ENCODE results near the gene CDH11.

CDH11 gene

DNA sequence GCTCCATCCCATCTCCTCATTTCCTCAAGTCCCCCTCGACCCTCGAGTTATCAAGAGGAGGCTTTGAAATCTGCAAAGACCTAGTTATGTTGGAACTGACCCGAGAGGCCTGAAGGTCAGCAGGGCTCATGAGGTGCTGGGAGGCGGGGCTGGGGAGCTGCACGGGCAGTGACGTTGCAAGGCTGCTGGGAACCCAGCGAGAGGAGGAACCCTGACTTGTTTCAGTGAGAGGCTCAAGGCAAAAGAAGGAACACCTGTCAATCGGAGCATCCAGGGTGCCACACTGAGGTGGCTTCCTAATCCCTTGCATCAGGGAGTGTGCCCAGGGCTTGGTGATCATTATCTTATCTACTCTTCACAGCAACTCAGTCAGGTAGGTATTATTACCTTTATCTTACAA is 86.9 kb downstream of the CDH11 start:
- no peak for DNase-seq (ENCODE audit: low read depth in 2 of 2)

GRCh38 chr16:65032387-65032786 is 89.5 kb downstream of the CDH11 start:
- DNase-seq (ENCODE audit: low read depth in 2 of 2): no peak

- no peak for DNase-seq (ENCODE audit: low read depth in 2 of 2)
Measured at GRCh38 chr16:65024767-65025178, 97.1 kb downstream of the CDH11 start.

- DNase-seq (ENCODE audit: low read depth in 2 of 2): no peak
Measured at GRCh38 chr16:65023802-65024201, 98.1 kb downstream of the CDH11 start.

GRCh38 chr16:65021852-65022595 is 99.8 kb downstream of the CDH11 start:
- DNase-seq (ENCODE audit: low read depth in 2 of 2): no peak

DNA sequence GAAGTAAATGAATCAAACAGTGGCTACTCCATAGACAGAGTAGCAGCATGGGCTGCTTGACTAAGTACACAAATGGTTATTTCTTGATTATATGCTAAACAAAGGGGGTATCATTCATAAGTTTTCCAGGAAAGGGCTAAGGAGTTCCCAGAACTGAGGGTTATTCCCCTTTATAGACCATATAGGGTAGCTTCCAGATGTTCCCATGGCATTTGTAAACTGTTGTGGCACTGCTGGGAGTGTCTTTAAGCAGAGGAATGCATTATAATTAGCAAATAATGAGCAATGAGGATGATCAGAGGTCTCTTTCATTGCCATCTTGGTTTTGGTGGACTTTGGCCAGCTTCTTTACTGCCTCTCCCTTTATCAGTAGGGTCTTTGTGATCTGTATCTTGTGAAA is 105.1 kb downstream of the CDH11 start:
- DNase-seq (ENCODE audit: low read depth in 2 of 2): no peak

GRCh38 chr16:65015599-65015998 is 106.3 kb downstream of the CDH11 start:
- DNase-seq (ENCODE audit: low read depth in 2 of 2): no peak

DNA sequence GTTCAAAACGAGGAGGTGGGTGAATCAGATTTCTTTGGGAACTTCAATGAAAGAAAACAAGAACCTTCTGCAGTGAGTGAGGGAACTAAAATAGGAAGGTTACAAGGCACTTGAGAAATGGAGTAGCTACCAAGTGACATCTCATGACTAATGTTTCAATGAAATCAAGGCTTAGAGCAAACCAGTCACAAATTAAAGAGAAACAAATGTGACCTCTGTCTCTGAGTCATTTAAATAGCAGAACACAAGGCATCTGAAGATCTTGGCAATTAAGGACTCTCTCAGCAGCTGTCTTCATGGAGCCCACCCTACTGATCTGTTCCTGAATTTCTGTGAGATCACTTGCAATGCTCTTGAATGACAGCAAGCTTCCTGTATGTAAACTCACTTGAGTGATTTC is 109.5 kb downstream of the CDH11 start:
- no peak for DNase-seq (ENCODE audit: low read depth in 2 of 2)

- no peak for DNase-seq (ENCODE audit: low read depth in 2 of 2)
Measured at GRCh38 chr16:65010125-65010524, 111.7 kb downstream of the CDH11 start.

GRCh38 chr16:65005696-65006095 is 116.2 kb downstream of the CDH11 start:
- DNase-seq (ENCODE audit: low read depth in 2 of 2): no peak

DNA sequence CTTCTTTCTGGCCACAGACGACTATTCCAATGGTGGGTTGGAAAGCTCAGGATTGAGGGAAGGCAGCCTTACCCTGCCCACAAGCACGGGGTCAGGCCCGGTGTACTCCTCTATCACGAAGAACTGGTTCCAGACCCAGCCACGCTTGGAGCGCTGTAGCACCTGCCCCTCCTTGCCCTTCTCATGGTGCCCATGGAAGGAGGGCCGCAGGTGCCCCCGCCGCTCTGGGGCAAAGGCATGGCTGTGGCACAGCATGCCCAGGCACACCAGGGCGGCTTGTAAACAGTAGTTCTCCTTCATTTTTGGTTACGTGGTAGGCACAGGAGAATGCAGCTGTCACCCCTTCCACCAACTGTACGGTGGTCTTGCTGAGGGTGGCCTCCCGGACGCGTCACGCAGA is 117.3 kb downstream of the CDH11 start:
- no peak for DNase-seq (ENCODE audit: low read depth in 2 of 2)

GRCh38 chr16:65003621-65004020 is 118.2 kb downstream of the CDH11 start:
- DNase-seq (ENCODE audit: low read depth in 2 of 2): no peak

- no peak for DNase-seq (ENCODE audit: low read depth in 2 of 2)
Measured at GRCh38 chr16:65002265-65002664, 119.6 kb downstream of the CDH11 start.

DNA sequence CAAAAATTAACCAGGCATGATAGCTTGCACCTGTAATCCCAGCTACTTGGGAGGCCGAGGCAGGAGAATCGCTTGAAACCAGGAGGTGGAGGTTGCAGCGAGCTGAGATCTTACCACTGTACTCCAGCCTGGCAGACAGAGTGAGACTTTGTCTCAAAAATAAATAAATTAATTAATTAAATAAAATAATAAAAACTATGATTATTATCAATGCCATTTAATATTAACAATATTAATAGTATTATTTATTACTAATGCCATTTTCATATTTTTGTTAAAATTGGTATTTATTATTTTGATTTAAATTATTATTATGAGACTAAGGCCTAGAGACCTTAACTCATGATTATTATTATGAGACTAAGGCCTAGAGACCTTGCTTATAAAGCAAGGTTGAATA is 121.2 kb downstream of the CDH11 start:
- no peak for DNase-seq (ENCODE audit: low read depth in 2 of 2)

GRCh38 chr16:64997751-64998150 is 124.1 kb downstream of the CDH11 start:
- no peak for DNase-seq (ENCODE audit: low read depth in 2 of 2)

- DNase-seq (ENCODE audit: low read depth in 2 of 2): no peak
Measured at GRCh38 chr16:64997121-64997520, 124.7 kb downstream of the CDH11 start.

- DNase-seq (ENCODE audit: low read depth in 2 of 2): no peak
Measured at GRCh38 chr16:64996641-64997040, 125.2 kb downstream of the CDH11 start.

DNA sequence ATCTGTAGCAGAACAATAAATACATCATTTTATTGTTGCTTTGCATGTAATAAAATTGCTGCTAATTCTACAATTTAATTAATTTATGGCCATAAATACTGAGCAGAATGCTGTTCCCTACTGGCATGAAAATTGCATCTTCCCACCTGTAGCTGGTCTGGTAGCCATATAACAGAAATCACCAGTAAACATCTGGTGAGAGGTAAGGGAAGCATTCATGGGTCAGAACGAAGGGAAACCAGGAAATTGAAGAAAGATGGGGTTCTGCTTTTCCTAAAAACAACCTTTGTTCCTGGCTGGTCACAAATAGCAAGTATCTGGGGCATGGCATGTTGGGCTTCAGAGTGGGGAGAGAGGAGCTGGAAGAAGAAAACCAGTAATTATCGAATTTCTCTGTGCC is 128.4 kb downstream of the CDH11 start:
- no peak for DNase-seq (ENCODE audit: low read depth in 2 of 2)

GRCh38 chr16:64991001-64991400 is 130.9 kb downstream of the CDH11 start:
- no peak for DNase-seq (ENCODE audit: low read depth in 2 of 2)

DNA sequence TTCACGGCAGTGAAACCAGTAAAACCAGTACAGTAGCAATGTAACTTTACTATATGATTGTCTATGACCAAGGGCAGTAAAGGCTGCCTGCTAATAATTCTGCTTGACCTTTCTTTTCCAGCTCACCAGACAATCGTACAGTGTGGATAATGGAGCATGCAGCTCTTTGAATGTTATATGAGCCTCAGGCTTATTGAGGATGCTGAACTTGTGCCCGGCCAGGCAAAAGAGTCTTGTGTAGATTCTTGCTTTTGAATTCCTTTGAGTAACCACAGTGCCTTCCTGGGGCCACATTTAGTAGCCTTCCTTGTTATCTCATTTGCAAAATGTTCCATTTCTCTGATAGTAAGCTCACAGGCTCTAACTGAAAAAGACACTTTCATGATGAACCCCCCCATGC is 131.8 kb downstream of the CDH11 start:
- DNase-seq (ENCODE audit: low read depth in 2 of 2): no peak

GRCh38 chr16:64989050-64989449 is 132.8 kb downstream of the CDH11 start:
- DNase-seq (ENCODE audit: low read depth in 2 of 2): no peak

DNA sequence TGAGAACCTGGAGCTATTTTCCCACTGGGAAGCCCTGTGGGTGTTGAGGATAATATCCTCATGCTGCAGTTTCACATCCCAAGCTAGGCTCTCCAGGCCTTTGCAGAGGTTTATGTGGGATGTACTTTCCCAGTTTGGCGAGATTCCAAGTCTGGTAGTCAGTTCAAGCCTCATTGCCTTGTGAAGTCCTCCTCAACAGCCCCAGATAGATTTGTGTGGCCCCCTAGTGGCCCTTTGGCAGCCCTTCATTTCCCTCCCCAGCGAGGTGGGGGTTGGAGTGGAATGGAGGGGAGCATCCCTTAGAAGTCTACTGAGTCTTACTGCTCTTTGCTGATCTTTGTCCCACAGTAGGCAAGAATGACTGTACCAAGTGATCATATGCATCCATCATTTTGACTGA is 137.9 kb downstream of the CDH11 start:
- no peak for DNase-seq (ENCODE audit: low read depth in 2 of 2)

- DNase-seq (ENCODE audit: low read depth in 2 of 2): no peak
Measured at GRCh38 chr16:64983231-64983630, 138.6 kb downstream of the CDH11 start.

DNA sequence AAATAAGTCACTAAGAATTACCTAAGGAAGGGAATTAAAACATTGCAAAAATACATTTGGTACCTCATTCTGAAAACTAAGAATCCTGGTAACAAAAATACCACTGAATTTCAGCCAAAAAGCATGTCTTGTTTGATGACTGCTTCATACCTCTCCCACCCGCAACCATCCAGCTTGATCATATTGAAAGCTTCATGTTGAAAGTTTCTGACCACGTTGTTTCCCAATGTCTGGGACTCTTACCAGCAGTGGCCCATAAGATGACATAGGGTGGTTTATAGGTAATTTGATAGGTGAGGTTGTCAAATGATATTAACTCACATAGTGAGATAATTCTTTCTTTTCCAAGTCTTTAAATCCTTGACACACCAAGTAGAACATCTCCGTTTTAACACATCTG is 139.3 kb downstream of the CDH11 start:
- DNase-seq (ENCODE audit: low read depth in 2 of 2): no peak
